GM12878 (cell line): ENCODE measurements around the gene PHLDA3.

Source experiments
- BRCA1 ChIP-seq: IDR thresholded peaks from 2 replicates; pipeline ENCODE4 v1.6.1; 2011; ENCODE audit warnings: low read depth, low read length, improper control_type of control experiment
- DPF2 ChIP-seq: fragments of 450-650 bp; IDR thresholded peaks from 2 replicates; pipeline ENCODE4 v1.6.1; 2017; ENCODE audit warnings: mild to moderate bottlenecking
- EP300 ChIP-seq, 2 experiments: fragments of 150-350 bp in 1 of 2; IDR thresholded peaks; 2 replicates each; pipeline ENCODE4 v1.6.1; 2011 to 2012; ENCODE audit warnings: low read depth in 2 of 2, low read length in 2 of 2, borderline replicate concordance in 1 of 2, improper control_type of control experiment in 1 of 2, inconsistent platforms in 1 of 2; ENCODE audit not compliant: control insufficient read depth in 1 of 2
- EZH2 ChIP-seq: IDR thresholded peaks from 2 replicates; pipeline ENCODE4 v1.6.1; 2012; ENCODE audit warnings: low read depth, mild to moderate bottlenecking, control low read depth, inconsistent platforms, low read length, borderline replicate concordance; ENCODE audit not compliant: control insufficient read depth
- FOXM1 ChIP-seq: IDR thresholded peaks from 2 replicates; pipeline ENCODE4 v1.6.1; 2012; ENCODE audit warnings: low read depth, mild to moderate bottlenecking, inconsistent platforms, low read length, moderate library complexity
- JUND ChIP-seq: IDR thresholded peaks from 2 replicates; pipeline ENCODE4 v1.6.1; 2012; ENCODE audit warnings: low read depth, mild to moderate bottlenecking, low read length, improper control_type of control experiment, moderate library complexity
- KAT2A ChIP-seq: conservative IDR thresholded peaks from 2 replicates; pipeline ENCODE4 v1.6.1; 2011; ENCODE audit warnings: low read depth, low read length; ENCODE audit not compliant: control insufficient read depth
- POLR2A ChIP-seq: IDR thresholded peaks from 2 replicates; pipeline ENCODE4 v1.6.1; 2011; ENCODE audit warnings: low read depth, mild to moderate bottlenecking, low read length
- RAD21 ChIP-seq: IDR thresholded peaks from 2 replicates; pipeline ENCODE4 v1.6.1; 2011; ENCODE audit warnings: mild to moderate bottlenecking, low read depth, low read length, moderate library complexity; ENCODE audit not compliant: insufficient read depth
- RBBP5 ChIP-seq: fragments of 200-600 bp; sonication (generic); conservative IDR thresholded peaks from 2 replicates; pipeline ENCODE4 v1.6.1; 2016
- TAF1 ChIP-seq: IDR thresholded peaks from 2 replicates; pipeline ENCODE4 v1.6.1; 2011; ENCODE audit warnings: mild to moderate bottlenecking, low read depth, low read length, borderline replicate concordance
- TF ChIP-seq, protein P1 (sequence below), 3 experiments: IDR thresholded peaks in 2 of 3; conservative IDR thresholded peaks in 1 of 3; 2 replicates each; pipeline ENCODE4 v1.5.1; 2011; ENCODE audit warnings: low read depth in 3 of 3, low read length in 3 of 3, mild to moderate bottlenecking in 3 of 3, control low read depth in 2 of 3, moderate library complexity in 2 of 3, inconsistent platforms in 1 of 3, mixed read lengths in 1 of 3; ENCODE audit not compliant: control insufficient read depth in 2 of 3, insufficient read depth in 1 of 3; ENCODE audit errors: extremely low read depth in 1 of 3
- TF ChIP-seq, protein P2 (sequence below): fragments of 450-650 bp; IDR thresholded peaks from 2 replicates; pipeline ENCODE4 v1.6.1; 2016; ENCODE audit warnings: mild to moderate bottlenecking, moderate library complexity, borderline replicate concordance

DNA sequence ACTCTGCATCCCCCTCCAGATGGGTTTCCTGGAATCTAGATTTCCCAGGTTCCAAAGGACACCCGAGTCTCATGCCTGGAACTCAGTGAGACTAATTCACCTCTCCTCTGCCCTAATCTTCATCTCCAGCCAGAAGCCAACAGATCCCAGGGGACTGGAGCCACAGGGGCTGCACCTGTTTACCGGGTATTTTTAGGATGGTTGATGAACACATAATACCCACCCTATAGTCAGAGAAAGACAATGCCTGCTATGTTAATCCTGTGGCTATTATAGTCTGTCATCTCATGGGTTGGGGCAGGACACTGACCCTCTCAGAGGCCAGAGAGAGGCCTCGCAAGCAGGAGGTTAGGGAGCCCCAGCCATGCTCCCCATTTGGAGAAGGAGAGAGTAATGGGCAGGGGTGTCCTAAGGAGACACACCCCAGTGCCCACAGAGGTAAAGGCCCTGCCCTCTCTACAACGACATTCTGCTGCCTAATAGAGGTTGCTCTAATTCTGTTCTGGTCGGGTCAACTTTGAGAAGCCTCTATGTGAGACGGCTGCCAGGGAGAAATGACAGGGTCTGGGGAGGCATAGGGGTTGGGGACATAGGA is 46.5 kb downstream of the PHLDA3 start:
- TF ChIP-seq, protein P1, sequence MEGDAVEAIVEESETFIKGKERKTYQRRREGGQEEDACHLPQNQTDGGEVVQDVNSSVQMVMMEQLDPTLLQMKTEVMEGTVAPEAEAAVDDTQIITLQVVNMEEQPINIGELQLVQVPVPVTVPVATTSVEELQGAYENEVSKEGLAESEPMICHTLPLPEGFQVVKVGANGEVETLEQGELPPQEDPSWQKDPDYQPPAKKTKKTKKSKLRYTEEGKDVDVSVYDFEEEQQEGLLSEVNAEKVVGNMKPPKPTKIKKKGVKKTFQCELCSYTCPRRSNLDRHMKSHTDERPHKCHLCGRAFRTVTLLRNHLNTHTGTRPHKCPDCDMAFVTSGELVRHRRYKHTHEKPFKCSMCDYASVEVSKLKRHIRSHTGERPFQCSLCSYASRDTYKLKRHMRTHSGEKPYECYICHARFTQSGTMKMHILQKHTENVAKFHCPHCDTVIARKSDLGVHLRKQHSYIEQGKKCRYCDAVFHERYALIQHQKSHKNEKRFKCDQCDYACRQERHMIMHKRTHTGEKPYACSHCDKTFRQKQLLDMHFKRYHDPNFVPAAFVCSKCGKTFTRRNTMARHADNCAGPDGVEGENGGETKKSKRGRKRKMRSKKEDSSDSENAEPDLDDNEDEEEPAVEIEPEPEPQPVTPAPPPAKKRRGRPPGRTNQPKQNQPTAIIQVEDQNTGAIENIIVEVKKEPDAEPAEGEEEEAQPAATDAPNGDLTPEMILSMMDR (IDR thresholded peaks at IDR 0.05 in 2 of 3, conservative IDR thresholded peaks at IDR 0.05 in 1 of 3; ENCODE audit: control insufficient read depth in 2 of 3, extremely low read depth in 1 of 3, insufficient read depth in 1 of 3, low read depth in 3 of 3, low read length in 3 of 3): no peak
- TF ChIP-seq EZH2 (no peak), EP300 (IDR thresholded peaks at IDR 0.05; ENCODE audit: borderline replicate concordance in 1 of 2, control insufficient read depth in 1 of 2, low read depth in 2 of 2, low read length in 2 of 2) (no peak), RAD21 (no peak), TAF1 (no peak), RBBP5 (no peak), FOXM1 (no peak), BRCA1 (no peak), KAT2A (no peak), JUND (no peak), DPF2 (no peak), POLR2A (no peak)
- TF ChIP-seq, protein P2, sequence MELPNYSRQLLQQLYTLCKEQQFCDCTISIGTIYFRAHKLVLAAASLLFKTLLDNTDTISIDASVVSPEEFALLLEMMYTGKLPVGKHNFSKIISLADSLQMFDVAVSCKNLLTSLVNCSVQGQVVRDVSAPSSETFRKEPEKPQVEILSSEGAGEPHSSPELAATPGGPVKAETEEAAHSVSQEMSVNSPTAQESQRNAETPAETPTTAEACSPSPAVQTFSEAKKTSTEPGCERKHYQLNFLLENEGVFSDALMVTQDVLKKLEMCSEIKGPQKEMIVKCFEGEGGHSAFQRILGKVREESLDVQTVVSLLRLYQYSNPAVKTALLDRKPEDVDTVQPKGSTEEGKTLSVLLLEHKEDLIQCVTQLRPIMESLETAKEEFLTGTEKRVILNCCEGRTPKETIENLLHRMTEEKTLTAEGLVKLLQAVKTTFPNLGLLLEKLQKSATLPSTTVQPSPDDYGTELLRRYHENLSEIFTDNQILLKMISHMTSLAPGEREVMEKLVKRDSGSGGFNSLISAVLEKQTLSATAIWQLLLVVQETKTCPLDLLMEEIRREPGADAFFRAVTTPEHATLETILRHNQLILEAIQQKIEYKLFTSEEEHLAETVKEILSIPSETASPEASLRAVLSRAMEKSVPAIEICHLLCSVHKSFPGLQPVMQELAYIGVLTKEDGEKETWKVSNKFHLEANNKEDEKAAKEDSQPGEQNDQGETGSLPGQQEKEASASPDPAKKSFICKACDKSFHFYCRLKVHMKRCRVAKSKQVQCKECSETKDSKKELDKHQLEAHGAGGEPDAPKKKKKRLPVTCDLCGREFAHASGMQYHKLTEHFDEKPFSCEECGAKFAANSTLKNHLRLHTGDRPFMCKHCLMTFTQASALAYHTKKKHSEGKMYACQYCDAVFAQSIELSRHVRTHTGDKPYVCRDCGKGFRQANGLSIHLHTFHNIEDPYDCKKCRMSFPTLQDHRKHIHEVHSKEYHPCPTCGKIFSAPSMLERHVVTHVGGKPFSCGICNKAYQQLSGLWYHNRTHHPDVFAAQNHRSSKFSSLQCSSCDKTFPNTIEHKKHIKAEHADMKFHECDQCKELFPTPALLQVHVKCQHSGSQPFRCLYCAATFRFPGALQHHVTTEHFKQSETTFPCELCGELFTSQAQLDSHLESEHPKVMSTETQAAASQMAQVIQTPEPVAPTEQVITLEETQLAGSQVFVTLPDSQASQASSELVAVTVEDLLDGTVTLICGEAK: no peak
